HG03159 (cell line): Measurements from ENCODE around the gene RSPH6A.

Source experiments
- ATAC-seq: cut with Tn5 transposase; IDR thresholded peaks from one replicate; pipeline ENCODE4 v1.9.1; 2021; ENCODE audit warnings: mild to moderate bottlenecking, moderate library complexity; ENCODE audit not compliant: unreplicated experiment

RSPH6A gene

DNA sequence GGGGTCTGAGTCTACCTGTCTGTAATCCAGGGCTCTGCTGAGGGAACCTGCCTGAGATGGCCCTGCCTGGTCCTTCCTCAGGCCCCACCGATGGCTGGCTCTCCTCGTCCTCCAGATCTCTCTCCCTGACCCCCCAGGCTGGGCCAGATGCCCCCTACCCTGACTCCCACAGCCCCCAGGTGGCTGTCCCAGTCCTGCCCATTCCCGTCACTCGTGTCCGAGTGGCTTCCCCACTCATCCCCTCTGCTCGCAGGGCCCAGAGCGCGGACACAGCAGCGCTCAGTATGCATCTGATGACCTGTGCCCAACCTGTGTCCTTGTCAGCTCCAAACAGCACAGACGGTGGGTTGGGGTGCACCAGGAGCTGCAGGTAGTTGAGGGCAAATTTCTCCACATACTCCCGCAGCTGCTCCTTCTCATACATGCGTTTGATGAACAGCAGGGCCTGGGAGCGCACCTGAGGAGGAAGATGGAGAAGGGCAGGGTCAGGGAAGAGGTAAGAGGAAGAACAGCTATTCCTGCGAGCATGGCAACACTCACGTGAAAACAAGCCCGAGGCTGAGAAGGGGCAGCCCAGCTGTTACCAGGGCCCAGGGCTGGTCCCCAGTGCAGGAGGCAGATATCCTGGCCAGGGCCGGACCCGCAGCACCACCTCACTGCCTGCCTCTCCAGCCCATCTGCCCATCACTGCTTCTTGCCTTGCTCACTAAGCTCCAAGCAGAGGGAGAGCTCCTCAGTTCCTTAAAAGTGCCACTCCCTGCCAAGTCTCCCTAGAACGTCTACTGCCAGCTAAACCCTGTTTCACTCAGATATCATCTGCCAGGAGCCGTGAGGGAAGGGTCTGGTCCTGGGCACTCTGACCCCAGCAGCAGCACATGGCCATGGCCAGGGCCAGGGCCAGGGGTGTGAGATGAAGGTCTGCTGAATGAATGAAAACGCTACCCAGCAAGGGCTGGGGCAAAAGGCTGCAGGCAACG is 11.1 kb upstream of the RSPH6A start:
- ATAC-seq, result no peak

DNA sequence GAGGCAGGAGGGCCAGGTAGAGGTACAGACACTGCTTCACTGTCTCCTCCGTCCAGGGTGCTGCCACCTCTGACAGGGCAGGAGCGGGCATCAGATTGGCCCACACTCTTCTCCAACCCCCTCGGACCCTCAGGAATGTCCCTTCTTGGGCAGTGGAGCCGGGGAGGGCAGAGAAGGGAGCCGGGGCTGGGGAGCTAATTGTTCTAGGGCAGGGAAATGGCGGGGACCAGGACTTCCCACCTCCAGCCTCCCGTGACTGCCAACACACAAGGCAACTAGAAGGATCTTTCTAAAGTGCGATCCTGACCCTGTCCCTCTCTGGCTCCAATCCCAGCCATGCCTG is 10.1 kb upstream of the RSPH6A start:
- no peak for ATAC-seq

DNA sequence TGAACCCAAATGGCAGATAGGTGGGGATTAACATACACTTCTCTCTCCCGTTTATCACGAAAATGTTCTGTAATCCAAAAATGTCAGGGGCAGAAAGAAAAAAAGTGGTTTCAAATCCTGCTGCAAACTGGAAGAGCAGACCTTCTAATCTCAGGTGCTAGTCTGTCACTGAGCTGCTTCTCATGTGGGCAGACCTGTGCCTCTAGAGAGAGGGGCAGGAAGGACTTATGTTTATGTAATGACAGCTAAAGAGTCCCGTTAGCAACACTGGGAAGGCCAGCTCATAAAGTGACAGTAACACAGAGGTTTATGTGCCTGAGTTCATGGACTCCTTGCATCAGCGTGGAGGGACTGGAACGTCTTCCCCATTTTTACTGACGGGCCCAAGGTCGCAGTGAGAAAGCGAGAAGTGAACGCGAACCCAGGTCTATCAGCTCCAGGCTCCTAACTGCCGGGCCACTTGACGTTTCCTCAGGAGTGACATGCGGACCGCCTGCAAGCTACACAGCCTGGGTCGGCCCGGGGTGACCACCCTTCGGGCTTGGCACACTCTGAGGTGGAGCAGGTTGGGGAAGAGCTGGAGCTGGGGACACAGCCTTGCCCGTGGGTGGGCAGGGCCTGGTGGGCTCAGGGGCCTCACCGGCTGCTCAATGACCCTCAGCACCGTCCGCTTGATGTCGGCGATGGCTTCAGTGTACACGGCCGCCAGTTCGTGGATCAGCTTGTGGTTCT is 9.6 kb upstream of the RSPH6A start:
- no peak for ATAC-seq

DNA sequence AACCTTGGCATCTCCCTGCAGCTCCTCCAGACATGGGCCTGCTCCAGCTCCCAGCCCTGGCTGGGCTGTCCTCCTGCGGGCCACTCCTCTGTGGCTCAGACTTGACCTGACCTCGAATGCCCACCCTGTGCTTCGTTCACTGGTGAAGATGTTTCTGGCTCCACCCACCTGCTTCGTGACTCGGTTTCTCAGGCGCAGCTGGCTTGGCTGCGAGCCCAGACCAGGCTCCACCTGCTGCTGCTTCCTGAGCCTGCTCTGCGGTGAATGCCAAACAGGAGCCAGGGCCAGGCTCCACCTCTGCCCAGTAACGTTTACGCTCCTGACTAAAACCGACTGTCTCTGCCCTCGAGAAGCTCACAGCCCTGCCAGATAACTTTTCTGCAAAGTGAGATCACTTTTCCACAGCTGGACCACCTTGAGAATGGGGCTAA is 8.9 kb upstream of the RSPH6A start:
- no peak for ATAC-seq

DNA sequence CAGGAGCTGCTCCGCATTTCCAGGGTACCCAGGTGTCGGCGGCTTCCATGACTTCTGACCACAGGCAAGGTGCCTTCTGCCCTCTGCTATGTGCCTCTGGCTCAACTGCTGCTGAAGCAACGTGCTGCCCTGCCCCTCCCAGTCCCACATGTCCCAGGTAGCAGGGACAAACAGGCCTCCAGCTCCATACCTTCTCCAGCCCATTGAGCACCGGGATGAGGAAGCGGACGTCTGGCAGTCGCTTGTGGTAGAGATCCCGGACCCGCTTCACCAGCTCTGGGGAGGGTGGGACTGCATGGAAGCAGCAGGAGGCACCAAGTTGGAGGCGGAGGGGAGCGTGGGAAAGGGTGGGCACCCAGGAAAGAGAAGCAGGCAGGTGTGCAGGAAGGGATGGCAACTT is 8.1 kb upstream of the RSPH6A start:
- no peak for ATAC-seq

DNA sequence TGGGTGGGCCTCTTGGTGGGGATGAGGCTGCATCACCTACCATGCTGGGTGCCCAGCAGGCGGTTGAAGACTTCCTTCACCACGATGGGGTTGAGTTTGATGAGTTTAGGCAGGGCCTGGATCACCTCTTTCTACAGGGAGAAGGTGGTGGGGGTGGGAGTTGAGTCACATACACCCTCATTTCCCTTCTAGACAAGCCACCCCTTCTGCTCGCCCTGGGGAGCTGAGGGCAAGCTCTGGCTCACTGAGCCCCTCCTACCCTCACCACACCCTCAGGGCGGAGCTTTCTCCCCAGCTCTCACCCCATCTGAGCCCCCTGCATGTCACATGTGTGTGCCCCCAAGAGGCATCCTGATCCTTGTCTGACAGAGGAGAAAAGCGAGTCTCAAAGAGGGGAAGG is 7.6 kb upstream of the RSPH6A start:
- ATAC-seq, result no peak

DNA sequence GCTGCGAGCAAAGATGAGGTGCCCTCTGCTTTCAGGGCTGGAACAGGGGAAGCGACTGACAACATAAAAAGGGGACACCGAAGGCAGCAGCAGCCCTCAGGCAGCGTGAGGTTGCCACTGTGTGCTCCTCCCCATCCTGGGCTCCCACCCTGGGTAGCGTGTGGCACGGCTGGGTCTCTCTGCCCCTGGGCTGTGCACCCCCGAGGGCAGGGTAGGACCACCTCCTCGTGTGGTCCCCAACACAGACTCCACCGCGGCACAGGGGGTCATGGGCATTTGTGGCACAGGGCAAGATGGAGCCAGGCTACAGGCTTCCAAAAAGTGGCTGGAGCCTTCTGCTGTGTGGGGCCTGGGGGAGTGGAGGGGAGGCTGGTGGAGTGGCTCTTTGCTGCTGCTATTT is 6.5 kb upstream of the RSPH6A start:
- ATAC-seq, result no peak

DNA sequence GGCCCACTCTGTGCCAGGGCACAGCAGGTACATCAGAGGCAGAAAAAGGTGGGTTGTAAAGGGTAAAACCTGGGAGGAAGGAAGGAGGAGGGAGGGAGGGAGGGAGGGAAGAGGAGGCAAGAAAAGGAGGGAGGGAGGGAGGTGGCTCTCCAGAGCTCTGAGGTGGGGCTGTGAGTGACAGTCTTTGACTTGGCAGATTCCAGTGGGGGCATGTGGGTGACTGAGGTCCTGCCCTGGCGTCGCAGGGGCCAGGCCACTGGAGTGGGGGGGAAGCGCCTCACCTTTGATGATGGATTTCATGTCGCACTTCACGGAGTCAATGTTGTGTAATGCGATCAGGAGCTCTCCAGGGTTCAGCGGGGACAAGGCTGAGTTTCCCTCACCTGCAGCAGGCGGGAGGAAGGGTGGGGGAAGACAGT is 6.0 kb upstream of the RSPH6A start:
- ATAC-seq, result no peak

DNA sequence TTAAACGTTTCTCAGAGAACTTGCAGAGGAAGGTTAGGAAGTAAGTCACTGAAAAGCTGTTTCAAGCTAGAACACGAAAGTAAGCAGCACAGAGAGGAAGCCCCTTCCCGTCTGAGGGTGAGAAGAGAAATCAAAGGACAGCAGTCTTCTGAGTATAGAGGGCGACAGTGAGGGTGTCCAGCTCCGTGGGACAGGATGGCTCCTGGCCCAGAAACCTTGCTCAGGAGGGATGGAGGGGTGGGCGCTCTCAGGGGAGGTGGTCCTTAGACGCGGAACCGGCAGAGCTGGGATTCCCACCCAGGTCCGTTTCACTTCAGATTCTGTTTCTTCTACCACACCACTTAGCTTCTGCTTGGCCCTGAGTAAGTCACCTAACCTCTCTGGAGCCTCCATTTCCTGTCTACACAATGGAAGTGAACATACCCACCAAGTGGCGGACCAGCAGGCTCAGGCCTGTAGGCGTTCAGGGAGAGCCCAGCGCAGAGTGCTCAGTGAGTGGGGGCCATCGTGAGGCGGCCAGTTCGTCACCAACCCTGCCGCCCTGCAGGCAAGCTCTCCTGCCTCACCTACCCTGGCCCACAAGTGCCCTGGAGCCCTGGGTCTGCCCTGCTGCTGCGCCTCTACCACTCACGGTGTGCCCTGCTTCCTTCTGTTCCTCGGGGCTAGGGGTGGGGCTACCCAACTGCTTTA is 5.5 kb upstream of the RSPH6A start:
- ATAC-seq, result no peak

DNA sequence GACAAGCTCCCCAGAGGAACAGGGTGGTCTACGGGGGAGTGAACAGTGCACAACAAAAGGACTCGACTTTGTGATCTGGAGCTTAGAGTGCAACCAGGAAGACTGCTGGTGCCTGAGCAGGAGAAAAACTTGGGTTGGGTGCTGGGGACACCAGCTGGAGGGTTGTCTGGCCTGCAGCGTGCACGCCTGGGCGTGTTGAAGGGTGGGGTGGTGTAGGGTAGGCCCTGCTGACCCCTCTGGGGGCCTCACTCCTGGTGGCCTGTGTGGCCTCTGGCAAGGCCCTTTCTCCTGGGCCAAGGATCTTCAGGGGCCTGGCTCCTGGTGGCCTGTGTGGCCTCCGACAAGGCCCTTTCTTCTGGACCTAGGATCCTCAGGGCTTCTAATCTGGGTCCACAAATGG is 4.7 kb upstream of the RSPH6A start:
- no peak for ATAC-seq

DNA sequence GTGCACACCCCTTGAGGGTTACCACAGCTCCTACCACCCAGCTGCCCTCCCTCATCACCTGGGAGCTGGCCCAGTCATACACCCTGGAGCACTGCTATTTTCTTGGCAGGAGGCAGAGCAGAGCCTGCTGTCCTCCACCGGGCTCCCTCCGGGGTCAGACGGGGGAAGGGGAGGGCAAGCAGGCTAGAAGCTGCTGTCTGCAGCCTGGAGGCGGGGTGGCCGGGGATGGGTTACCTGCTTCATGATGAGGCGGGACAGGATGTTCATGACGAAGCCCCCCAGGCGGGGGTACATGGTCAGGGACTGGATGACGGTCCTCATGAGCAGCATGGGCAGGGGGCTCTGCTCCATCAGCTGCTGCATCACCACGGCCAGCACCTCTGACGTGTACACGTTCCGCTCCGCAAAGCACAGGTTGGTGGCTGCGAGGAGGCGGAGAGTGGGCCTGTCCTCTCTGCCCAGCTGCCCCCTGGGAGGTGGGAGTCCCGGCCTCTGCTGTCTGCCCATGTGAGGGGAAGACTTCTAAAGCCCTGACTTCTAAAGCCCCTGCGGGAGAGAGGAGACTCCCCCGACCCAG is 2.7 kb upstream of the RSPH6A start:
- ATAC-seq, result no peak

DNA sequence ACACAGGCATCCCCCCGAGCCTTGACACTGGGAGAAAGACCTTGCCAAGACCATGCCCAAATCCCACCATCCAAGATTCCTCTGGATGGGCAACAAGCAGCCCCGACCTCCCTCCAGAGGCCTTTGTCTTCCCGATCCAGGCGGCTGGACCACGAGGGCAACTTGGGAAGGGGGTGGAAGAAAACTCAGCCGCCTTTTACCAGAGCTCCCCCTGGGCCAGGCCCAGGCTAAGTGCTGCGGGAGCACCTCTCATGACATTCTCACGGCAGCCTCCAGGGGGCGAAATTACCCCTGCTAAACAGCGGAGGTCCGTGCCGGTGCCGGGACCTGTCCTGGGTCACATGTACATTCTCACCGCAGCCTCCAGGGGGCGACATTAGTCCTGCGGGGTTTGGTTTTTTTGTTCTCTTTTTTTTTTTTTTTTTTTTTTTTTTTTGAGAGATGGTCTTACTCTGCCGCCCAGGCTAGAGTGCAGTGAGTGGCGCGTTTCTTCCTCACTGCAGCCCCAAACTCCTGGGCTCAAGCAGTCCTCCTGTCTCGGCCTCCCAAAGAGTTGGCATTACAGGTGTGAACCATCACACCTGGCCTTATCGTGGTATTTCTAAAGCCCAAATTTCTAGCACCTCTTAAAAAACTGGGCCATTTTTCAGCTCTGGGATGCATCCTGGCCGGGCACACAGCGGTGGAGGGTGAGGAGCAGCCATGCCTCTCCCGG is 2.1 kb upstream of the RSPH6A start:
- ATAC-seq, result peak; percentile 87

DNA sequence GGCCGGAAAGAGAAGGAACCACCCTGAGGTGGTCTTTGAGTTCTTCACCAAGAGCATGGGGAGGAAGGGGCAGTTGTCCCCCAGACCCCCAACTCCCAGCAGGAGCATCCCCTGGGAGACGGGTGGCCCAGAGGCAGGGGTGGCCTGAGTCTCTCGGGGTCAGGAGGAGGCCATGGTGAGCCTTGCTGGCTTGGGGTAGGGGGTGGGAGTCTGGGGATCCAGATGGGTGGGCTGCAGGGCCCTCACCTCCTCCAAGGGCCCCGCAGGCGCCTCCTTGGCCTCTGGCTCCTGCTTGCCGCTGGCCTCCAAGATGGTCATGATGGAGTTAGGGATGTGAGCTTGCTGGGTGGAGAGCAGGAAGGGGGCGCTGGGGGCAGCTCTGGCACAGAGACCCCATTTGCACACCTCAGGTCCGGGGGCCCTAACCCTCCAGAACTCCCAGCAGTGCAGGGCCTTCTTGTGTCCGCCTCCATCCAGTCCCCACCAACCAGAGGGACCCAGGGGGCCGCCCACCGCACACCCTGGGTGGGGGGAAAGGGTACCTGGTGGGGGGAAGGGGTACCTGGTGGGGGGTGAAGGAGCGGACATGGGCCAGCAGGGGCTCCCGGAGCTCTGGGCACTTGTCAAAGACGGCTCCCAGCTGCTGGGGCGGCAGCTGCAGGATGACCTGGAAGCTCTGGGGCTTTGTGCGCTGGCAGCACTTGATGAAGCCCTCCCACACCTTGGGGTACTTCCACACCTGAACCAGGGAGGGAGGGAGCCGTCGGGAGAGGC is 1.3 kb upstream of the RSPH6A start:
- ATAC-seq, result no peak

DNA sequence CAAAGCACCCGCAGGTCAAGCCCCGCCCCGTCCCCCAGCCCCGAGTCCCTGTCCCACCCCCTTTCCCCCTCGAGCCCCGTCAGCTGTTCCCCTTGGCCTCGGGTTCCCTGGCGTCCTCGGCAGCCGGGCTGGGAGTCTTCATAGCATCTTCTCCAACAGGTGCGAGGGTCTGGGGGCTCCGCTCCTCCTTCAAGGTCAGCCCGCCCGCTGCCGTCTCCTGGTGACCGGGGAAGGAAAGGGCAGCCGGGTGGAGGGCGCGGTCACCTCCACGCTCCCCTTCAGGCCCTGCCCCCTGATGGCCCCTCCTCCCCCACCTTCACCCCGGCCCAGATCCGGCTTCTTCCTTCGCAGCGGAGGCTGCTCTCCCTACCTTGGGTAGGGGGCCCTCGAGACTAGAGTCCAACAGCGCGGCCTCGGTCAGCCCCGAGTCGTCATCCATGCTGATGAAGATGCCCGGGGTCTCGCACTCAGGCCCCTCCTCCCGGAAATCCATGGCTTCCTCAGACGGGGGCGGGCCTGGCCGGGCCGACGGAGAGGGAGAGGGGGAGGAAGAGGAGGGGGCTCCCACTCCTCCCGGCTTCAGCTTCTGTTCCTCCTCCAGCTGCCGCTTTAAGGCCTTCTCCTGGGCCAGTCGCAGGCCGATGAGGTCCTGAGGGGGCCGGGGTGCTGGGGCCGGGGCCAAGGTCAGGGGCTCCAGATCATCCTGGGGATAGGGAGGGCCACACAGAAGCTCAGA is 541 bp upstream of the RSPH6A start:
- no peak for ATAC-seq

DNA sequence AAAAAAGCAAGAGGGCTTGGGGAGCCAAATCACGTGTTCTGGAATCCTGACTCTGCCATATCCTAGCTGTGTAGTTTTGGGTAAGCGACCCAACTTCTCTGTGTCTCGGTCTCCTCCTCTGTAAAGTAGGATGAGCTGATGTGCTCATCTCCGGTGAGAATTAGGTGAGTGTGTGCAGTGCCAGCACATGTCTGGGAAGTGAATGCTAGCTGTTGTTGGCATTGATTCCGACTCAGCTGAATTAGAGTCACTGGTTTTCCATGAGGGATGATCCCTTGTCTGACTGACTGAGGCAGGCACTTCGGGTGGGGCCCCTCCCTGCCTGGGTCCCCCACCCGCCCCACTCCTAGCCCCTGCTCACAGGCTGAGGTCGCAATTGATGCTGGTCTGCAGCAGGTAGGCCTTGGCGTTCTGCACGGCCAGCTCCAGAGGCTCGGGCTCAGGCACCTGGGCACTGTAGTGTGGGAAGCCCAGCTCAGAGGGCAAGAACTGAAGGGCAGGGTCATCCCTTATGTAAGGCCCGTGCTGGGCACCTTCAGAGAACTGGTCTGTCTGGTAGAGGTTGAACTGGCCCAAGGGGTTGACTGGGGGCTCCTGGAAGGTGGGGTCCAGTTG is 835 bp downstream of the RSPH6A start:
- no peak for ATAC-seq

DNA sequence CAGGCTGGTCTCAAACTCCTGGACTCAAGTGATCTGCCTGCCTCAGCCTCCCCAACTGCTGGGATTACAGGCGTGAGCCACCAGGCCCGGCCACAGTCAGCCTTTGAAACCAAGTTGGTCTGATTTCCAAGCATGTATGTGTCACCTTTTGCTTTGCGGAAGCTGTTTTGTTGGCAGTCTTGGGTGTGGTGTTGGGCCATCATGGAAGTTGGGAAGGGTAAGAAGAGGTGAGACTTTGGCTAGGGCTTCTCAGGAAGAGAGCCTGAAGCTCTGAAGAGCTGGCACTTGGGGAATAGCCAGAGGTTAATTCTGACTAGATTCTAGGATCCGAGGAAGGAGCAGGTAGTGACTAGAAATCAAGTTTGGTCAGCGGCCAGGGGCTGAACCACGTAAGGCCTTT is 2.8 kb downstream of the RSPH6A start:
- no peak for ATAC-seq

DNA sequence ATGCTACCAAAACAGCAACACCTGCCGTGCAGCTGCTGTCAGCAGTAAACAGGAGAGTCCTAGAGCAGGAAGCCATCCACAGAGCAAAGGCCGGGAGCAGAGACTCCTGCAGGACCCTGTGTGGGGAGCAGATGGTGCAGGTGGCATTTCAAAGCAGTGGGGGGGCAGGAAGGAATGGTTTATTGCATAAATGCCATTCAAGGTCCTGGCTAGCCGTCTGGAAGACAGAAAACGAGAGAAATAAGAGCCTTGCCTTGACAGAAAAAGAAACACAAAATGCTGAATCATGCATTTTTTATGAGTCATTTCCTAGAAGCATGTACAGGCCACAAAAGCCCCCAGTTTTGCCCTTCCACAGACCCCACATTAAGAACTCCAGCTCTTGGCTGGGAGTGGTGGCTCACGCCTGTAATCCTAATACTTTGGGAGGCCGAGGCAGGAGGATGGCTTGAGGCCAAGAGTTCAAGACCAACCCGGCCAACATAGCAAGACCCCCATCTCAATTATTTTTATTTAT is 5.4 kb downstream of the RSPH6A start:
- no peak for ATAC-seq

DNA sequence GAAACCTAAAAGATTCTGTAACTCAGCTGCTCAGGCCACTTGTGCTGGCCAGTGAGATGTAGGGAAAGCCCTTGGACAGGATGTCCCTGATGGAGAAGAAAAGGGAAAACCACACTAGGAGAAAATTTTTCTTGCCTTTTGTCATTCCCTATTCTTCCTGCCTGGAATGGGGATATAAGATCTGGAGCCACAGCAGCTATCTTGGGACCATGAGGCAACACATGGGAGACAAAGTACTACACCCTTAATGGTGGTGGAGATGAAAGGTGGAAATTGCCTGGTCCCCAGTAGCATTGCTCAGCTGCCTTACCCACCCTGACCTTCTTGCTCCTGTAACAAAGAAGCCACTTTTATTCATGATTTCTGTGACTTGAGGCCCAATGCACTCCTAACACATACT is 9.4 kb downstream of the RSPH6A start:
- ATAC-seq, result no peak

DNA sequence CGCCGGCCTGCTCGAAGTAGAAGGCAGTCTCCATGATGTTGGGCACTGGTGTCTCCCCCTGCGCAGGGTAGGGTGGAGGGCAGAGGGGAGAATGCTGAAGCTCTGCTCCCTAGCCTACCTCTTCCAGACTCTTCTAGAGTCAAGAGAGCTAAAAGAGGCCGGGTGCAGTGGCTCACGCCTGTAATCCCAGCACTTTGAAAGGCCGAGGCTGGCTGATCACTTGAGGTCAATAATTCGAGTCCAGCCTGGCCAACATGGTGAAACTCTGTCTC is 10.2 kb downstream of the RSPH6A start:
- no peak for ATAC-seq
